ENCODE results near the gene LEMD3. TPM values are rescaled to one million over a fixed set of nuclear protein-coding genes. Genes with fewer than 3 reads are reported as not detected.

Gene LEMD3
- polyA plus RNA-seq, 2 donors: 5.6 to 5.9 TPM

- WGBS, 2 donors: 99 to 100% methylated on average over 1 of the region's 1 CpG
- Histone ChIP-seq H3K27ac (ENCODE audit: low read depth in 2 of 2, low read length in 1 of 2) (no peak overlapping the region), H3K4me1 (ENCODE audit: control insufficient read depth in 2 of 2, insufficient read depth in 2 of 2, low read length in 1 of 2) (no peaks in the 10 kb centered on the region), H3K27me3 (ENCODE audit: control insufficient read depth in 1 of 2, insufficient read depth in 2 of 2, low read length in 2 of 2) (no peaks in the 10 kb centered on the region), H3K9me3 (ENCODE audit: control insufficient read depth in 2 of 2, insufficient read depth in 1 of 2, low read depth in 1 of 2, low read length in 1 of 2) (no peaks in the 10 kb centered on the region), H3K4me3 (ENCODE audit: low read depth in 1 of 2, low read length in 2 of 2) (no peak overlapping the region), H3K36me3 (ENCODE audit: control insufficient read depth in 2 of 2, insufficient read depth in 2 of 2, low read length in 1 of 2) (no peaks in the 10 kb centered on the region)
Observed at GRCh38 chr12:65237153-65237552, 67.8 kb downstream of the LEMD3 start.

GRCh38 chr12:65238609-65239008, 69.2 kb downstream of the LEMD3 start:
- no peaks in the 10 kb centered on the region for H3K36me3 ChIP-seq (ENCODE audit: control insufficient read depth in 2 of 2, insufficient read depth in 2 of 2, low read length in 1 of 2)
- no peak overlapping the region for H3K4me3 ChIP-seq (ENCODE audit: low read depth in 1 of 2, low read length in 2 of 2)
- H3K27me3 ChIP-seq (ENCODE audit: control insufficient read depth in 1 of 2, insufficient read depth in 2 of 2, low read length in 2 of 2): no peaks in the 10 kb centered on the region
- H3K27ac ChIP-seq (ENCODE audit: low read depth in 2 of 2, low read length in 1 of 2): no peak overlapping the region
- WGBS, 2 donors: 90 to 94% methylated on average over 3 of the region's 3 CpGs
- H3K9me3 ChIP-seq (ENCODE audit: control insufficient read depth in 2 of 2, insufficient read depth in 1 of 2, low read depth in 1 of 2, low read length in 1 of 2): no peaks in the 10 kb centered on the region
- H3K4me1 ChIP-seq (ENCODE audit: control insufficient read depth in 2 of 2, insufficient read depth in 2 of 2, low read length in 1 of 2): no peaks in the 10 kb centered on the region

GRCh38 chr12:65248656-65249633, 79.6 kb downstream of the LEMD3 start:
- no peaks in the 10 kb centered on the region for H3K27me3 ChIP-seq (ENCODE audit: control insufficient read depth in 1 of 2, insufficient read depth in 2 of 2, low read length in 2 of 2)
- H3K27ac ChIP-seq (ENCODE audit: low read depth in 2 of 2, low read length in 1 of 2): no peak overlapping the region
- H3K9me3 ChIP-seq (ENCODE audit: control insufficient read depth in 2 of 2, insufficient read depth in 1 of 2, low read depth in 1 of 2, low read length in 1 of 2): no peaks in the 10 kb centered on the region
- H3K4me3 ChIP-seq (ENCODE audit: low read depth in 1 of 2, low read length in 2 of 2): no peak overlapping the region
- no peaks in the 10 kb centered on the region for H3K4me1 ChIP-seq (ENCODE audit: control insufficient read depth in 2 of 2, insufficient read depth in 2 of 2, low read length in 1 of 2)
- WGBS, 2 donors: 86 to 92% methylated on average over 2 of the region's 2 CpGs
- peaks cover 0 to 4% of the 10 kb centered on the region in 2 donors for H3K36me3 ChIP-seq (ENCODE audit: control insufficient read depth in 2 of 2, insufficient read depth in 2 of 2, low read length in 1 of 2)

- 70 to 81% methylated on average over 1 of the region's 1 CpG for WGBS, 2 donors
- Histone ChIP-seq H3K36me3 (ENCODE audit: control insufficient read depth in 2 of 2, insufficient read depth in 2 of 2, low read length in 1 of 2) (no peaks in the 10 kb centered on the region), H3K4me1 (ENCODE audit: control insufficient read depth in 2 of 2, insufficient read depth in 2 of 2, low read length in 1 of 2) (no peaks in the 10 kb centered on the region), H3K27ac (ENCODE audit: low read depth in 2 of 2, low read length in 1 of 2) (no peak overlapping the region), H3K9me3 (ENCODE audit: control insufficient read depth in 2 of 2, insufficient read depth in 1 of 2, low read depth in 1 of 2, low read length in 1 of 2) (no peaks in the 10 kb centered on the region), H3K27me3 (ENCODE audit: control insufficient read depth in 1 of 2, insufficient read depth in 2 of 2, low read length in 2 of 2) (no peaks in the 10 kb centered on the region), H3K4me3 (ENCODE audit: low read depth in 1 of 2, low read length in 2 of 2) (no peak overlapping the region)
Observed at GRCh38 chr12:65252515-65252914, 83.1 kb downstream of the LEMD3 start.

GRCh38 chr12:65257986-65258385, 88.6 kb downstream of the LEMD3 start:
- no peaks in the 10 kb centered on the region for H3K36me3 ChIP-seq (ENCODE audit: control insufficient read depth in 2 of 2, insufficient read depth in 2 of 2, low read length in 1 of 2)

GRCh38 chr12:65259501-65259900, 90.1 kb downstream of the LEMD3 start:
- Histone ChIP-seq H3K9me3 (ENCODE audit: control insufficient read depth in 2 of 2, insufficient read depth in 1 of 2, low read depth in 1 of 2, low read length in 1 of 2) (no peaks in the 10 kb centered on the region), H3K27ac (ENCODE audit: low read depth in 2 of 2, low read length in 1 of 2) (no peak overlapping the region), H3K27me3 (ENCODE audit: control insufficient read depth in 1 of 2, insufficient read depth in 2 of 2, low read length in 2 of 2) (no peaks in the 10 kb centered on the region), H3K4me3 (ENCODE audit: low read depth in 1 of 2, low read length in 2 of 2) (no peak overlapping the region), H3K4me1 (ENCODE audit: control insufficient read depth in 2 of 2, insufficient read depth in 2 of 2, low read length in 1 of 2) (no peaks in the 10 kb centered on the region), H3K36me3 (ENCODE audit: control insufficient read depth in 2 of 2, insufficient read depth in 2 of 2, low read length in 1 of 2) (no peaks in the 10 kb centered on the region)

More at GRCh38 chr12:65257986-65258385, 88.6 kb downstream of the LEMD3 start:
- Histone ChIP-seq H3K4me3 (ENCODE audit: low read depth in 1 of 2, low read length in 2 of 2) (no peak overlapping the region), H3K9me3 (ENCODE audit: control insufficient read depth in 2 of 2, insufficient read depth in 1 of 2, low read depth in 1 of 2, low read length in 1 of 2) (no peaks in the 10 kb centered on the region), H3K27me3 (ENCODE audit: control insufficient read depth in 1 of 2, insufficient read depth in 2 of 2, low read length in 2 of 2) (no peaks in the 10 kb centered on the region), H3K27ac (ENCODE audit: low read depth in 2 of 2, low read length in 1 of 2) (no peak overlapping the region), H3K4me1 (ENCODE audit: control insufficient read depth in 2 of 2, insufficient read depth in 2 of 2, low read length in 1 of 2) (no peaks in the 10 kb centered on the region)

- Histone ChIP-seq H3K4me1 (ENCODE audit: control insufficient read depth in 2 of 2, insufficient read depth in 2 of 2, low read length in 1 of 2) (no peaks in the 10 kb centered on the region), H3K4me3 (ENCODE audit: low read depth in 1 of 2, low read length in 2 of 2) (no peak overlapping the region), H3K27ac (ENCODE audit: low read depth in 2 of 2, low read length in 1 of 2) (no peak overlapping the region), H3K36me3 (ENCODE audit: control insufficient read depth in 2 of 2, insufficient read depth in 2 of 2, low read length in 1 of 2) (no peaks in the 10 kb centered on the region), H3K27me3 (ENCODE audit: control insufficient read depth in 1 of 2, insufficient read depth in 2 of 2, low read length in 2 of 2) (no peaks in the 10 kb centered on the region), H3K9me3 (ENCODE audit: control insufficient read depth in 2 of 2, insufficient read depth in 1 of 2, low read depth in 1 of 2, low read length in 1 of 2) (no peaks in the 10 kb centered on the region)
- 87 to 92% methylated on average over 4 of the region's 4 CpGs for WGBS, 2 donors
Observed at GRCh38 chr12:65263777-65264176, 94.4 kb downstream of the LEMD3 start.

- Histone ChIP-seq H3K36me3 (ENCODE audit: control insufficient read depth in 2 of 2, insufficient read depth in 2 of 2, low read length in 1 of 2) (no peaks in the 10 kb centered on the region), H3K4me1 (ENCODE audit: control insufficient read depth in 2 of 2, insufficient read depth in 2 of 2, low read length in 1 of 2) (no peaks in the 10 kb centered on the region), H3K27me3 (ENCODE audit: control insufficient read depth in 1 of 2, insufficient read depth in 2 of 2, low read length in 2 of 2) (no peaks in the 10 kb centered on the region), H3K9me3 (ENCODE audit: control insufficient read depth in 2 of 2, insufficient read depth in 1 of 2, low read depth in 1 of 2, low read length in 1 of 2) (no peaks in the 10 kb centered on the region), H3K27ac (ENCODE audit: low read depth in 2 of 2, low read length in 1 of 2) (no peak overlapping the region), H3K4me3 (ENCODE audit: low read depth in 1 of 2, low read length in 2 of 2) (no peak overlapping the region)
- WGBS, 2 donors: 75 to 79% methylated on average over 3 of the region's 3 CpGs
Observed at GRCh38 chr12:65266408-65266807, 97.0 kb downstream of the LEMD3 start.

GRCh38 chr12:65269603-65270002, 100.2 kb downstream of the LEMD3 start:
- 82 to 91% methylated on average over 1 of the region's 1 CpG for WGBS, 2 donors
- H3K27me3 ChIP-seq (ENCODE audit: control insufficient read depth in 1 of 2, insufficient read depth in 2 of 2, low read length in 2 of 2): no peaks in the 10 kb centered on the region
- H3K4me3 ChIP-seq (ENCODE audit: low read depth in 1 of 2, low read length in 2 of 2): no peak overlapping the region
- H3K36me3 ChIP-seq (ENCODE audit: control insufficient read depth in 2 of 2, insufficient read depth in 2 of 2, low read length in 1 of 2): no peaks in the 10 kb centered on the region
- H3K4me1 ChIP-seq (ENCODE audit: control insufficient read depth in 2 of 2, insufficient read depth in 2 of 2, low read length in 1 of 2): no peaks in the 10 kb centered on the region
- H3K9me3 ChIP-seq (ENCODE audit: control insufficient read depth in 2 of 2, insufficient read depth in 1 of 2, low read depth in 1 of 2, low read length in 1 of 2): no peaks in the 10 kb centered on the region
- H3K27ac ChIP-seq (ENCODE audit: low read depth in 2 of 2, low read length in 1 of 2): no peak overlapping the region
